Astrocyte of the spinal cord (primary cell): ENCODE data around the gene BIN2.

ENCODE experiments used
- DNase-seq: peaks from one replicate; pipeline ENCODE4 v3.0.0; 2011; ENCODE audit warnings: low read depth, low spot score
- H3K4me3 ChIP-seq: 2 replicates; pipeline ENCODE4 v1.5.1; 2011; ENCODE audit warnings: low read depth, mild to moderate bottlenecking, low read length, moderate library complexity
- CTCF ChIP-seq: IDR thresholded peaks from 2 replicates; pipeline ENCODE4 v1.5.1; 2012; ENCODE audit warnings: low read depth, mild to moderate bottlenecking, low read length, inconsistent platforms
- in situ Hi-C: cut with HindIII; loops from 2 replicates; pipeline ENCODE4 v1.10.0; 2017; ENCODE audit warnings: low sequenced_read_pairs

BIN2 gene

GRCh38 chr12:51360315-51360714 is 36.3 kb upstream of the BIN2 start:
- no peak overlapping the region for H3K4me3 ChIP-seq
- no peak for DNase-seq
- no peak for TF ChIP-seq CTCF
- in situ Hi-C loops, result no loop called here

DNA sequence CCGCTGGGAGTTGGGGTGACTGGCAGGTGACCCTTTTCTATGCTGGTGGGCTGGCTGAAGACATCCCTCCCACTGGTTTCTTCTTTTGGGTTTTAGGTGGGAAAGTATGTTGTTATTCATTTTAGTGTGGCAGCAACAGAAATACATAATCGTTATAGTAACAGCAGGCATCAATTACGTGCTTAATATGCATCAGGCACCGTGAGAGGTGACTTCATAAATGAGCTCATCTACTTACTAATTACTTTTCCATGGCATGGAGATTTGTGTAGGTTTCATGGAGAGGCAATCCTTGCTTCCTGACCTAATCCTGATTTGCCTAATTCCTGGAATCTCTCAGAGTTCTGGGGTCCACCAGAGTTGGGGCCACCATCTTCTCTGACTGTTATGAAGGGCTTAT is 35.9 kb upstream of the BIN2 start:
- DNase-seq, result no peak
- in situ Hi-C loops, result no loop called here
- no peak for TF ChIP-seq CTCF
- no peak overlapping the region for H3K4me3 ChIP-seq

- no peak for TF ChIP-seq CTCF
- no peak overlapping the region for H3K4me3 ChIP-seq
- DNase-seq, result no peak
- in situ Hi-C loops, result no loop called here
These were observed 34.5 kb upstream of the BIN2 start for GRCh38 chr12:51358496-51358895.

DNA sequence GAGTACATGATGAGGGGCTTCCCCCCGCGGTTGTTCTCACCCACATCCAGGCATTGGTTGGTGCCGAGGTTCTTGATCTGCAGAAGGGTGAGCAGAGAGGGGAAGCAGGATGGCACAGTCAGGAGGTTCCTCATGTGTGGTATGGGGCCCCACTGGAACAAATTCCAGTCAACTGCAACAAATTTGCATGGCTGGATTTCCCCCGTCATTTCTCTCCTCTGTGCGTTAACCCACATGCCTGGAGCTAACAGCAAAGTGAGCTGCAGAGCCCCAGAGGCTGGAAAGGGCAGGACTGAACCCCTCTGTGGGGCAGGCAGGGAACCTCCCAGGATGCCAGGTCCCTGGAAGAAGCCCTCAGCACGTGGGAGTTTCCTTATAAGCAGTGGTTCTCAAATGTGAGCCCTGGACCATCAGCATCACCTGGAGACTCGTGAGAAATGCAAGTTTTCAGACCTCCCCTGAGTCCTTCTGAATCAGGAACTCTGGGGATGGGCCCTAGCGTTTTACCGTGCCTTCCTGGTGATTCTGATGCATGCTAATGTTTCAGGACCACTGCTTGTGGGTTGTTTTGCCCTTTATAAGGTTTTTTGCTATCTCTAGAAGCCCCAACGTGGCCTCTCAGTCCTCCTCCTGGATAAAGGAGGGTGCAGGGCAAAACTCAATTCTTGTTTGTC is 33.5 kb upstream of the BIN2 start:
- no peak for TF ChIP-seq CTCF
- in situ Hi-C loops, result no loop called here
- H3K4me3 ChIP-seq, result no peak overlapping the region
- no peak for DNase-seq

GRCh38 chr12:51351913-51352532 is 28.0 kb upstream of the BIN2 start:
- no peak overlapping the region for H3K4me3 ChIP-seq
- peak; percentile 65 for DNase-seq
- in situ Hi-C loops, result no loop called here
- TF ChIP-seq CTCF, result peak; percentile 90

DNA sequence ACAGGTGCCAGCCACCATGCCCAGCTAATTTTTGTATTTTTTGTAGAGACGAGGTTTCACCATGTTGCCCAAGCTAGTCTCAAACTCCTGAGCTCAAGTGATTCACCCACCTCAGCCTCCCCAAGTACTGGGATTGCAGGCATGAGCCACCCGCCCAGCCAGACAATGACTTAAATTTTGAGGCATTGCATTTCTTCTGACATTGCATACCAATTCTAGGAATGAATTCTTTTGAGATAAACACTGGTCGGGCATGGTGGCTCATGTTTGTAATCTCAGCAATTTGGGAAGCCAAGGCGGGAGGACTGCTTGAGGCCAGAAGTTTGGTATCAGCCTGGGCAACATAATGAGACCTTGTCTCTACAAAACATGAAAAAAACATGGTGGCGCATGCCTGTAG is 25.1 kb upstream of the BIN2 start:
- in situ Hi-C loops, result no loop called here
- H3K4me3 ChIP-seq, result no peak overlapping the region
- DNase-seq, result no peak
- no peak for TF ChIP-seq CTCF
